ENCODE results near the gene MSGN1. TPM values are rescaled to one million over a fixed set of nuclear protein-coding genes. Genes with fewer than 3 reads are reported as not detected.

Gene MSGN1
- total RNA-seq, 1 experiment from 2014 or later: not detected

DNA sequence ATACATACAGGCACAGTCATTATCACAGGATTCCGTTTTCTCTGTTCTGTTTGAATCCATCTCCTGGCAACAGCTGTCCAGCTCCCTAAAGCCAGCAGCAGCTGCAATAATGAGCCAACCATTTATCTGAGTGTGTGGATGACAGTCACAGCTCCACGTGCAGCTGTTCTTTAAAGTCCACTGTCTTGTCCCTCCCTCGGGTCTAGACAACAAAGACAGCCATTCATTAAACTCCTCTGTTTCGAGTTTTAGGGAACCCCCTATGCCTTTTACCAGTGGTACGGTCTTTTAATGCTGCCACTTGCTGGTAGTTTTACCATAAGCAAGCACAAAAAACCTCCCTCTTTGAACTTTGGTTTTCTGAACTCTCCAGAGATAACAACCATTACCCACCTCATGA, 16.0 kb upstream of the MSGN1 start:
- Histone ChIP-seq H3K4me1 (ENCODE audit: control insufficient read depth in 1 of 2, insufficient read depth in 2 of 2, low read length in 2 of 2) (no peaks in the 10 kb centered on the region), H3K9me2 (ENCODE audit: insufficient read depth) (no peaks in the 10 kb centered on the region), H3K36me3 (ENCODE audit: control insufficient read depth in 1 of 2, insufficient read depth in 2 of 2, low read length in 2 of 2) (no peaks in the 10 kb centered on the region), H3K9ac (ENCODE audit: low read length) (no peak overlapping the region), H3K79me2 (ENCODE audit: insufficient read depth, low read length) (no peaks in the 10 kb centered on the region), H3K27ac (ENCODE audit: low read depth, low read length) (no peak overlapping the region), H3K9me3 (ENCODE audit: control insufficient read depth in 1 of 2, insufficient read depth in 1 of 2, low read depth in 1 of 2, low read length in 2 of 2) (no peaks in the 10 kb centered on the region), H2AFZ (ENCODE audit: low read depth, low read length, poor library complexity, severe bottlenecking) (no peak overlapping the region), H4K20me1 (ENCODE audit: insufficient read depth) (no peaks in the 10 kb centered on the region), H3K4me2 (ENCODE audit: low read length) (no peak overlapping the region), H3K4me3 (replicated peaks in 1 of 2; ENCODE audit: low read depth in 1 of 2, low read length in 2 of 2) (no peak overlapping the region), H3K27me3 (ENCODE audit: insufficient read depth, low read length) (peaks cover 14% of the 10 kb centered on the region; the same call in 1 of the 2 replicates)
- ChIA-PET CTCF (no interaction called here), POLR2A (no interaction called here), RAD21 (ENCODE audit: low non-redundant PET in 1 of 2, low total read pairs in 2 of 2, uncharacterized antibody in 2 of 2, unreplicated experiment in 2 of 2) (no interaction called here)
- TF ChIP-seq, protein P1, sequence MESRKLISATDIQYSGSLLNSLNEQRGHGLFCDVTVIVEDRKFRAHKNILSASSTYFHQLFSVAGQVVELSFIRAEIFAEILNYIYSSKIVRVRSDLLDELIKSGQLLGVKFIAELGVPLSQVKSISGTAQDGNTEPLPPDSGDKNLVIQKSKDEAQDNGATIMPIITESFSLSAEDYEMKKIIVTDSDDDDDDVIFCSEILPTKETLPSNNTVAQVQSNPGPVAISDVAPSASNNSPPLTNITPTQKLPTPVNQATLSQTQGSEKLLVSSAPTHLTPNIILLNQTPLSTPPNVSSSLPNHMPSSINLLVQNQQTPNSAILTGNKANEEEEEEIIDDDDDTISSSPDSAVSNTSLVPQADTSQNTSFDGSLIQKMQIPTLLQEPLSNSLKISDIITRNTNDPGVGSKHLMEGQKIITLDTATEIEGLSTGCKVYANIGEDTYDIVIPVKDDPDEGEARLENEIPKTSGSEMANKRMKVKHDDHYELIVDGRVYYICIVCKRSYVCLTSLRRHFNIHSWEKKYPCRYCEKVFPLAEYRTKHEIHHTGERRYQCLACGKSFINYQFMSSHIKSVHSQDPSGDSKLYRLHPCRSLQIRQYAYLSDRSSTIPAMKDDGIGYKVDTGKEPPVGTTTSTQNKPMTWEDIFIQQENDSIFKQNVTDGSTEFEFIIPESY (IDR thresholded peaks at IDR 0.05; ENCODE audit: extremely low read depth, insufficient replicate concordance, low read length): no peak
- no peak for TF ChIP-seq TCF7L2 (IDR thresholded peaks at IDR 0.05; ENCODE audit: borderline replicate concordance, extremely low read depth, insufficient read depth, insufficient read length)
- no peak for TF ChIP-seq POLR2AphosphoS5 (IDR thresholded peaks at IDR 0.05; ENCODE audit: low read depth, low read length)
- TF ChIP-seq RAD21 (IDR thresholded peaks at IDR 0.05; ENCODE audit: low read depth): no peak
- TF ChIP-seq SP1 (IDR thresholded peaks at IDR 0.05; ENCODE audit: low read depth): no peak
- no peak for DNase-seq (ENCODE audit: low read depth, low spot score)
- no peak for ATAC-seq
- BruUV-seq (replicated peaks): no TSS peak
- intact Hi-C loops (cut with micrococcal nuclease): no loop called here

DNA sequence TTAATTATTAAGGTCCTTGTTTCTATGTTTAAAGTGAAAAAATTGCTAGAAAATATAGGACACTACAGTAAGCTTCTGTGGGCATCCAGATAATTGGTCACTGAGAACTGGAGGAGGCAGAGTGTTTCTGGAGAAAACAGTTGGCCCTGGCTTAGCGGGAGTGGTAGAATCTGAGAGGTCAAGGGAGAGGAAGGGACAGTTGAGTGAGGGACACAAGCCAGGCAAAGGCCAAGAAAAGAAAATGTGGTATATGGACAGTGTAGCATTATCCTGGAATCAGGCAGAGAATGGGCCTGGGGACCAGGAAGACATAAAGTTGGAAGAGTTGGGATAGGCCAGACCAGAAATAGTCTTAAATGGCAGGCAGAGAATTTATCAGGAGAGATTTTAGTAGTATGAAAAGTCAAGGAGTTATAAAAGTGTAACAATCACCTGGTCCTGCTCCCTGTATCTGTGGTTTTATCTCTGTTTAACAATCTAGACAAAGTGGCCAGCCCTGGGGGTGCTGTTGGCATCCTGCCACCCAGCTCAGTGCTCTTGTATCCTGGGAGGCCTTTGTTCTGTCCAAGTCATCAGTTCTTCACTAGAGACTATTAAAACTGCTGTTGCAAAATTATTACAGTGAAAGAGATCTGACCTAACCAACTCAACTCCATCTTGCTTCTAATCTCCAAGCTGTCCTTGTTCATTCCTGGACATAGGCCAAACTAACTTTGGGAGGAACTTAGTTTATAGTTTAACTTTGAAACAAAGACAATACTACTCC, 15.4 kb upstream of the MSGN1 start:
- Histone ChIP-seq H3K9ac (ENCODE audit: low read length) (no peak overlapping the region), H4K20me1 (ENCODE audit: insufficient read depth) (no peaks in the 10 kb centered on the region), H2AFZ (ENCODE audit: low read depth, low read length, poor library complexity, severe bottlenecking) (no peak overlapping the region), H3K4me1 (ENCODE audit: control insufficient read depth in 1 of 2, insufficient read depth in 2 of 2, low read length in 2 of 2) (no peaks in the 10 kb centered on the region), H3K4me2 (ENCODE audit: low read length) (no peak overlapping the region), H3K27me3 (ENCODE audit: insufficient read depth, low read length) (peaks cover 11% of the 10 kb centered on the region; the same call in 1 of the 2 replicates), H3K27ac (ENCODE audit: low read depth, low read length) (no peak overlapping the region), H3K9me2 (ENCODE audit: insufficient read depth) (no peaks in the 10 kb centered on the region), H3K4me3 (replicated peaks in 1 of 2; ENCODE audit: low read depth in 1 of 2, low read length in 2 of 2) (no peak overlapping the region), H3K9me3 (ENCODE audit: control insufficient read depth in 1 of 2, insufficient read depth in 1 of 2, low read depth in 1 of 2, low read length in 2 of 2) (no peaks in the 10 kb centered on the region), H3K36me3 (ENCODE audit: control insufficient read depth in 1 of 2, insufficient read depth in 2 of 2, low read length in 2 of 2) (no peaks in the 10 kb centered on the region), H3K79me2 (ENCODE audit: insufficient read depth, low read length) (no peaks in the 10 kb centered on the region)
- ATAC-seq: no peak
- no TSS peak for BruUV-seq (replicated peaks)
- RAD21 ChIA-PET (ENCODE audit: low non-redundant PET in 1 of 2, low total read pairs in 2 of 2, uncharacterized antibody in 2 of 2, unreplicated experiment in 2 of 2): no interaction called here
- intact Hi-C loops (cut with micrococcal nuclease): no loop called here
- TF ChIP-seq, protein P2, sequence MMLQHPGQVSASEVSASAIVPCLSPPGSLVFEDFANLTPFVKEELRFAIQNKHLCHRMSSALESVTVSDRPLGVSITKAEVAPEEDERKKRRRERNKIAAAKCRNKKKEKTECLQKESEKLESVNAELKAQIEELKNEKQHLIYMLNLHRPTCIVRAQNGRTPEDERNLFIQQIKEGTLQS (IDR thresholded peaks at IDR 0.05): no peak
- no peak for TF ChIP-seq JUND (IDR thresholded peaks at IDR 0.05)
- no peak for TF ChIP-seq SP1 (IDR thresholded peaks at IDR 0.05; ENCODE audit: low read depth)
- TF ChIP-seq, protein P1 (IDR thresholded peaks at IDR 0.05; ENCODE audit: extremely low read depth, insufficient replicate concordance, low read length): no peak
- no peak for TF ChIP-seq EGR1 (IDR thresholded peaks at IDR 0.05; ENCODE audit: low read depth)
- TF ChIP-seq SRF (IDR thresholded peaks at IDR 0.05; ENCODE audit: low read depth): no peak
- CTCF ChIA-PET: no interaction called here
- POLR2A ChIA-PET: no interaction called here
- DNase-seq (ENCODE audit: low read depth, low spot score): no peak

Measured in HCT116 (cell line).